ENCODE data around the gene KRT13.

GRCh38 chr17:41516147-41516829 lies 10.9 kb upstream of the KRT13 start:
- TF ChIP-seq ARNTL (CRISPR knock-in tag; IDR thresholded peaks at IDR 0.05; ENCODE audit: borderline replicate concordance, low read depth) (no peak), CSDC2 (CRISPR knock-in tag; IDR thresholded peaks at IDR 0.05) (no peak), PATZ1 (CRISPR knock-in tag; IDR thresholded peaks at IDR 0.05; ENCODE audit: borderline replicate concordance) (no peak), ZFP3 (CRISPR knock-in tag; IDR thresholded peaks at IDR 0.05) (no peak), GLIS3 (CRISPR knock-in tag; IDR thresholded peaks at IDR 0.05) (no peak), SNAI2 (CRISPR knock-in tag; IDR thresholded peaks at IDR 0.05) (no peak), CREB5 (CRISPR knock-in tag; IDR thresholded peaks at IDR 0.05; ENCODE audit: low read depth) (no peak), ZFP30 (CRISPR knock-in tag; IDR thresholded peaks at IDR 0.05) (no peak), BACH2 (CRISPR knock-in tag; IDR thresholded peaks at IDR 0.05; ENCODE audit: borderline replicate concordance) (no peak), ZNF565 (CRISPR knock-in tag; conservative IDR thresholded peaks at IDR 0.05; ENCODE audit: low read depth) (no peak)
